Hepatocyte (in vitro differentiated cells): ENCODE data around the gene CLSTN3.

Experiments
- EZH2 ChIP-seq: fragments of 200-600 bp; sonication (generic); IDR thresholded peaks from 2 replicates; pipeline ENCODE4 v1.6.1; 2016; ENCODE audit warnings: antibody characterized with exemption, mild to moderate bottlenecking, borderline replicate concordance
- EZH2phosphoT487 ChIP-seq: fragments of 200-600 bp; sonication (generic); IDR thresholded peaks from one replicate; pipeline ENCODE4 v1.6.1; 2018; ENCODE audit warnings: antibody characterized with exemption, mild to moderate bottlenecking, low read depth, moderate library complexity; ENCODE audit not compliant: unreplicated experiment, severe bottlenecking
- TF ChIP-seq, protein P1 (sequence below): fragments of 200-600 bp; sonication (generic); IDR thresholded peaks from 2 replicates; pipeline ENCODE4 v1.5.1; 2016; ENCODE audit warnings: antibody characterized with exemption, mild to moderate bottlenecking; ENCODE audit not compliant: poor library complexity

DNA sequence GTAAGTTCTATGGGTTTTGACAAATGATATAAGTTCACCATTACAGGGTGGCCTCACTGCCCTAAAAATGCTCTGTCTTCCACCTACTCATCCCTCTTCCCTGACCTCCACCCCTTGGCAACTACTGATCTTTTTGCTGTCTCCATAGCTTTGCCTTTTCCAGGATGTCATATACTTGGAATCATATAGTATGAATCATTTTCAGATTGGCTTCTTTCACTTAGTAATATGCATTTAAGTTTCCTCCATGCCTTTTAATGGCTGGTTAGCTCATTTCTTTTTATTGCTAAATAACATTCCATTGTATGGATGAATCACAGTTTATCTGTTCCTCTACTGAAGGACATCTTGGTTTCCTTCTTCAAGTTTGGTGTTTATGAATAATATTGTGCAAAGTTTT lies 45.3 kb downstream of the CLSTN3 start:
- TF ChIP-seq EZH2 (no peak), EZH2phosphoT487 (no peak)
- TF ChIP-seq, protein P1, sequence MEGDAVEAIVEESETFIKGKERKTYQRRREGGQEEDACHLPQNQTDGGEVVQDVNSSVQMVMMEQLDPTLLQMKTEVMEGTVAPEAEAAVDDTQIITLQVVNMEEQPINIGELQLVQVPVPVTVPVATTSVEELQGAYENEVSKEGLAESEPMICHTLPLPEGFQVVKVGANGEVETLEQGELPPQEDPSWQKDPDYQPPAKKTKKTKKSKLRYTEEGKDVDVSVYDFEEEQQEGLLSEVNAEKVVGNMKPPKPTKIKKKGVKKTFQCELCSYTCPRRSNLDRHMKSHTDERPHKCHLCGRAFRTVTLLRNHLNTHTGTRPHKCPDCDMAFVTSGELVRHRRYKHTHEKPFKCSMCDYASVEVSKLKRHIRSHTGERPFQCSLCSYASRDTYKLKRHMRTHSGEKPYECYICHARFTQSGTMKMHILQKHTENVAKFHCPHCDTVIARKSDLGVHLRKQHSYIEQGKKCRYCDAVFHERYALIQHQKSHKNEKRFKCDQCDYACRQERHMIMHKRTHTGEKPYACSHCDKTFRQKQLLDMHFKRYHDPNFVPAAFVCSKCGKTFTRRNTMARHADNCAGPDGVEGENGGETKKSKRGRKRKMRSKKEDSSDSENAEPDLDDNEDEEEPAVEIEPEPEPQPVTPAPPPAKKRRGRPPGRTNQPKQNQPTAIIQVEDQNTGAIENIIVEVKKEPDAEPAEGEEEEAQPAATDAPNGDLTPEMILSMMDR, result no peak
